Choroid plexus epithelial cell (primary cell): ENCODE data around the gene REEP5.
A peak's percentile ranks its signal among the peaks of the same experiment; 100 is the strongest.

Experiments
- DNase-seq: peaks from one replicate; pipeline ENCODE4 v3.0.0-alpha.2; 2010; ENCODE audit warnings: low read depth
- H3K4me3 ChIP-seq: 2 replicates; pipeline ENCODE4 v1.5.1; 2011; ENCODE audit warnings: low read depth, mild to moderate bottlenecking, control low read depth, low read length, moderate library complexity
- TF ChIP-seq, protein P1 (sequence below): conservative IDR thresholded peaks from 2 replicates; pipeline ENCODE4 v1.5.1; 2011; ENCODE audit warnings: low read depth, mild to moderate bottlenecking, control low read depth, inconsistent platforms, low read length, moderate library complexity

REEP5 gene

GRCh38 chr5:112886975-112887374 lies 35.1 kb downstream of the REEP5 start:
- TF ChIP-seq, protein P1, sequence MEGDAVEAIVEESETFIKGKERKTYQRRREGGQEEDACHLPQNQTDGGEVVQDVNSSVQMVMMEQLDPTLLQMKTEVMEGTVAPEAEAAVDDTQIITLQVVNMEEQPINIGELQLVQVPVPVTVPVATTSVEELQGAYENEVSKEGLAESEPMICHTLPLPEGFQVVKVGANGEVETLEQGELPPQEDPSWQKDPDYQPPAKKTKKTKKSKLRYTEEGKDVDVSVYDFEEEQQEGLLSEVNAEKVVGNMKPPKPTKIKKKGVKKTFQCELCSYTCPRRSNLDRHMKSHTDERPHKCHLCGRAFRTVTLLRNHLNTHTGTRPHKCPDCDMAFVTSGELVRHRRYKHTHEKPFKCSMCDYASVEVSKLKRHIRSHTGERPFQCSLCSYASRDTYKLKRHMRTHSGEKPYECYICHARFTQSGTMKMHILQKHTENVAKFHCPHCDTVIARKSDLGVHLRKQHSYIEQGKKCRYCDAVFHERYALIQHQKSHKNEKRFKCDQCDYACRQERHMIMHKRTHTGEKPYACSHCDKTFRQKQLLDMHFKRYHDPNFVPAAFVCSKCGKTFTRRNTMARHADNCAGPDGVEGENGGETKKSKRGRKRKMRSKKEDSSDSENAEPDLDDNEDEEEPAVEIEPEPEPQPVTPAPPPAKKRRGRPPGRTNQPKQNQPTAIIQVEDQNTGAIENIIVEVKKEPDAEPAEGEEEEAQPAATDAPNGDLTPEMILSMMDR: no peak
- no peak for DNase-seq
- no peak overlapping the region for H3K4me3 ChIP-seq

DNA sequence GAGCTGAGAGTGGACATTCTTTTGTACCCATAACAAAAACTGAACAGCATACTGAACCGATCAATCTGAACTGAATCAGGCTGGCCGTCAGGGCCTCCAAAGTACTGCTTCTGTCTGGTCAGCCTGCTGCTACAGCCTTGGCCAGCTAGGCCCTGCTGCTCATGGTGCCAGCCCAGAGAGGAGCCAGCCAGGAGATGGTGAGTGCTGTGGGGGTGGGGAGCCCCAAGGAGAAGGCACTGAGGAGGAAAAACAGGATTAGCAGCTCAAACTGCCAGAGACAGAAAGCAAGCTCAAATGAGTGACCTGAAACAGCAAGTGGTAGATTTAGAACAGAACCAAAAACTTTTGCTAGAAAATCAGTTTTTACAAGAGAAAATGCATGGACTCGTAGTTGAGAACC lies 37.0 kb downstream of the REEP5 start:
- DNase-seq: no peak

GRCh38 chr5:112883192-112883591 lies 38.8 kb downstream of the REEP5 start:
- TF ChIP-seq, protein P1: no peak
- H3K4me3 ChIP-seq: no peak overlapping the region
- no peak for DNase-seq

More for the DNA sequence above, 37.0 kb downstream of the REEP5 start:
- H3K4me3 ChIP-seq: no peak overlapping the region
- TF ChIP-seq, protein P1: no peak

GRCh38 chr5:112880219-112880964 lies 41.6 kb downstream of the REEP5 start:
- TF ChIP-seq, protein P1: no peak
- DNase-seq: no peak
- H3K4me3 ChIP-seq: no peak overlapping the region

- H3K4me3 ChIP-seq: no peak overlapping the region
- peak; percentile 67 for DNase-seq
- TF ChIP-seq, protein P1: no peak
Measured at GRCh38 chr5:112878760-112879159, 43.3 kb downstream of the REEP5 start.

GRCh38 chr5:112878101-112878500 lies 43.9 kb downstream of the REEP5 start:
- DNase-seq: no peak
- TF ChIP-seq, protein P1: no peak
- H3K4me3 ChIP-seq: no peak overlapping the region

DNA sequence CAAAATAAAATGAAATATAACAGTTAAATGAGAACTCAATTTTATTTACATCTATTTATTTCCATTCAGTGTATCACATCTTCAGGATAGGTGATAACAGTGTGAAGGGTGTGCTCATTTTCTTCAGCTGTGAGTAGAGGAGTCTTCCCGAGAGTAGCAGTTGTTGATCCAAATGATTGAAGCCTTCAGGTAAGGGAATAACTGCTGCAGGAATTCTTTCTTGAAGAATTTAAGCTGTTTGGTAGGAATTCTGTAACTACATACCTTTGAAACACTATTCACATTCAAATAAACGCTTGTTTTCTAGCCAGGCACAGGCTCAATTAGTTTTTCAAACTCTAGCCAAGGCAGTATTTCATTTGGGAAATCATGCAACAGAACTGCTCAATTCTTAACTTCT lies 45.7 kb downstream of the REEP5 start:
- TF ChIP-seq, protein P1: no peak
- H3K4me3 ChIP-seq: no peak overlapping the region
- DNase-seq: no peak
